Tibial artery (tissue), 4 donors: ENCODE data around the gene SNRPD3.
A peak's percentile ranks its signal among the peaks of the same experiment; 100 is the strongest.
"Not testable (repeated sequence)": the region's sequence is repeated elsewhere in the genome, so short reads cannot be mapped to it uniquely, and the experiment has no call there.

Source experiments
- DNase-seq, 2 donors: peaks; one replicate each; pipeline ENCODE4 v3.0.0-alpha.2; 2019
- H3K27ac ChIP-seq, 2 donors: fragments of 200-600 bp; sonication (generic) in 1 of 2; 1 replicate in 1 of 2; 2 replicates in 1 of 2; pipeline ENCODE4 v1.5.1; 2018 to 2019; ENCODE audit warnings: mild to moderate bottlenecking in 1 of 2
- H3K27me3 ChIP-seq, 2 donors: fragments of 200-600 bp; sonication (generic) in 1 of 2; one replicate each; pipeline versions ENCODE4 v1.5.1 to v1.6.0; 2016 to 2019
- H3K36me3 ChIP-seq, 3 donors: fragments of 200-600 bp; sonication (generic) in 2 of 3; one replicate each; pipeline ENCODE4 v1.5.1; 2016 to 2019; ENCODE audit warnings: mild to moderate bottlenecking in 2 of 3
- H3K4me1 ChIP-seq, 4 donors: fragments of 200-600 bp; sonication (generic) in 2 of 4; 1 replicate in 3 of 4; 2 replicates in 1 of 4; pipeline ENCODE4 v1.5.1; 2016 to 2019
- H3K4me3 ChIP-seq, 2 donors: fragments of 200-600 bp; sonication (generic) in 1 of 2; 1 replicate in 1 of 2; 2 replicates in 1 of 2; pipeline ENCODE4 v1.5.1; 2018 to 2019; ENCODE audit warnings: mild to moderate bottlenecking in 2 of 2
- H3K9me3 ChIP-seq, 3 donors: fragments of 200-600 bp; sonication (generic) in 1 of 3; one replicate each; pipeline ENCODE4 v1.5.1; 2016 to 2019
- CTCF ChIP-seq, 2 experiments: fragments of 200-600 bp in 1 of 2; fragments of 450-650 bp in 1 of 2; IDR thresholded peaks; one replicate each; pipeline ENCODE4 v1.5.1; 2017 to 2019; ENCODE audit warnings: antibody characterized with exemption in 2 of 2, mild to moderate bottlenecking in 1 of 2, moderate library complexity in 1 of 2
- intact Hi-C: fragments of 100-400 bp; cut with DNase I; formaldehyde crosslinking; loops from one replicate; pipeline ENCODE4 v1.15.0; 2023; ENCODE audit warnings: low total_unique reads

The SNRPD3 gene

GRCh38 chr22:24543679-24544243 is 12.0 kb upstream of the SNRPD3 start:
- no peak overlapping the region for H3K4me3 ChIP-seq
- H3K27me3 ChIP-seq: no peaks in the 10 kb centered on the region
- peaks cover 0 to 30% (median 12%) of the 10 kb centered on the region in 4 donors for H3K4me1 ChIP-seq
- peaks cover 50 to 88% (median 73%) of the 10 kb centered on the region in 3 donors for H3K36me3 ChIP-seq
- no peak for DNase-seq
- no peak for TF ChIP-seq CTCF (IDR thresholded peaks at IDR 0.05)
- H3K27ac ChIP-seq: peak overlapping the region in 1 of 2 donors; percentile 47
- H3K9me3 ChIP-seq: no peaks in the 10 kb centered on the region
- intact Hi-C loops: no loop called here

GRCh38 chr22:24548812-24549211 is 7.0 kb upstream of the SNRPD3 start:
- Histone ChIP-seq H3K9me3 (no peaks in the 10 kb centered on the region), H3K27me3 (no peaks in the 10 kb centered on the region), H3K4me3 (no peak overlapping the region), H3K4me1 (peaks cover 0 to 31% (median 24%) of the 10 kb centered on the region in 4 donors), H3K27ac (no peak overlapping the region), H3K36me3 (peaks cover 21 to 54% (median 35%) of the 10 kb centered on the region in 3 donors)
- intact Hi-C loops: no loop called here
- no peak for DNase-seq
- no peak for TF ChIP-seq CTCF (IDR thresholded peaks at IDR 0.05)

- Histone ChIP-seq H3K4me1 (peaks cover 0 to 28% (median 22%) of the 10 kb centered on the region in 4 donors), H3K27me3 (no peaks in the 10 kb centered on the region), H3K4me3 (no peak overlapping the region), H3K36me3 (peaks cover 21 to 44% (median 26%) of the 10 kb centered on the region in 3 donors), H3K27ac (no peak overlapping the region), H3K9me3 (no peaks in the 10 kb centered on the region)
- intact Hi-C loops: no loop called here
- DNase-seq: no peak
- TF ChIP-seq CTCF (IDR thresholded peaks at IDR 0.05): no peak
Measured at GRCh38 chr22:24550028-24550901, 5.5 kb upstream of the SNRPD3 start.

- Histone ChIP-seq H3K4me3 (no peak overlapping the region), H3K36me3 (peaks cover 21 to 44% (median 26%) of the 10 kb centered on the region in 3 donors), H3K9me3 (no peaks in the 10 kb centered on the region), H3K27me3 (no peaks in the 10 kb centered on the region), H3K27ac (no peak overlapping the region), H3K4me1 (peaks cover 0 to 24% (median 17%) of the 10 kb centered on the region in 4 donors)
- intact Hi-C loops: no loop called here
- no peak for DNase-seq
- TF ChIP-seq CTCF (IDR thresholded peaks at IDR 0.05): no peak
Measured at GRCh38 chr22:24550902-24551435, 4.8 kb upstream of the SNRPD3 start.

GRCh38 chr22:24552503-24553286 is 3.1 kb upstream of the SNRPD3 start:
- H3K4me3 ChIP-seq, H3K9me3 ChIP-seq, H3K27ac ChIP-seq, intact Hi-C loops, H3K27me3 ChIP-seq, DNase-seq: not testable (repeated sequence)
- H3K4me1 ChIP-seq: peaks cover 0 to 37% (median 31%) of the 10 kb centered on the region in 4 donors
- peaks cover 7 to 32% (median 14%) of the 10 kb centered on the region in 3 donors for H3K36me3 ChIP-seq
